CD4-positive, alpha-beta T cell treated with Interleukin-21 for 1 hour (primary cell): ENCODE data around the gene NTMT1.
A peak's percentile ranks its signal among the peaks of the same experiment; 100 is the strongest.
"Not testable (repeated sequence)": the region's sequence is repeated elsewhere in the genome, so short reads cannot be mapped to it uniquely, and the experiment has no call there.

Experiments
- DNase-seq: peaks from one replicate; pipeline ENCODE4 v3.0.0-alpha.2; 2020

NTMT1 gene

DNA sequence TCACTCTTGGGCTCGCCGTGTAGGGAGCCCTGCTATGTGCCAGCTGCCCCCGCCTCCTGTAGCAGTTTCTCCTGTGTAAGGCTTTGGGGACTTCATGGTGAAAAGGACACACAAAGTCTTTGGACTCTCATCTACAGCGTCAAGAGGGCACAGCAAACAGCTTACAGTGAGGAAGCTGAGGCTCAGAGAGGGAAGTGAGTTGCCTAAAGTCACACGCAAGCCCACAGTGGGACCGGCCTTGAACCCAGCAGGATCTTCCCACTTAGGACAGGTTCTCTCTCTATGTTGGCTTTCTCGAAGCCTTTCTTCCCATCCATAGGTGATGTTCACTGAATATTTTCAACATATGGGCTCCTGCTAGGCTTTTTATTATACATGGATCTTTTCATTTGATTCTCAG, 29.7 kb downstream of the NTMT1 start:
- DNase-seq: no peak

DNA sequence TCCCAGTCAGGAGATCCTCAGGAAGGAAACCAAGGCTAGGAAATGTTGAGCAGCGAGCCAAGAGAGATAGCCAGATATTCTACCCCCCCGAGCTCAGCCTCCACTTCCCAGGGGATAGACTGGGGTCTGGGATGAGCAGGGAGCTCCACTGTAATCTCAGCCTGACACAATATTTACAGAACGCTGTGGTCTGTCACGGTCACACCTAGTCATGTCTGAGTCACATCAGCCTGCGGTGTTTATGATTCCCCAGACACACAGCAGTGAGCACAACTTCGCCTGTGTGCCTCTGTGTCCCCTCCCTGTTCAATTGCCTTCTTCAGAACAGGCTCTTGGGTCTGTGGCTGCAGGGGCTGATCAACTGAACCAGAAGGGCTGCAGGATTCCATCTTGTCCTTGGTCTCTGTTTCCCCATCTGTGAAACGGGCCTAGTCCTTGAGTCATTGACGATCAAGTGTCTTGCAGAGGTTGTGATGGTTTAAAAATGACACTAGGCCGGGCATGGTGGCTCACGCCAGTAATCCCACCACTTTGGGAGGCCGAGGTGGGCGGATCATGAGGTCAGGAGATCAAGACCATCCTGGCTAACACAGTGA, 30.9 kb downstream of the NTMT1 start:
- DNase-seq: no peak

DNA sequence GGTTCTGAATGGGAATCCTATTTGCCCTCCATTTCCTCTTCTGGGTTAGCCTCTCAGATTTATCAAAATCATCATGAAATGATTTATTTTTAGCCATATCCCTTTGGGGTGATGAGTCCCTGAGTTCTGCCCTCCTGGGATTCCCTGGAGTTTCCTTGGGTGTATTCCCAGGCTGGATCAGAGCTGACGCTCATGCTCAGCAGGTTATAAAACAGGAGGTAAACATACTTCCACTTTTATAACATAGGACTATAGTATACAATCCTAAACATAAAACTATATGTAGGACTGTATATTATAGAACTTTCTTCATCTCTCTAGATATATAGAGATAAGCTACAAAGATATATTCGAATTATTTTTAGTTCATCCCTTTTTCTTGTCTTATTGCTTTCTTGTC, 35.1 kb downstream of the NTMT1 start:
- DNase-seq: no peak

DNA sequence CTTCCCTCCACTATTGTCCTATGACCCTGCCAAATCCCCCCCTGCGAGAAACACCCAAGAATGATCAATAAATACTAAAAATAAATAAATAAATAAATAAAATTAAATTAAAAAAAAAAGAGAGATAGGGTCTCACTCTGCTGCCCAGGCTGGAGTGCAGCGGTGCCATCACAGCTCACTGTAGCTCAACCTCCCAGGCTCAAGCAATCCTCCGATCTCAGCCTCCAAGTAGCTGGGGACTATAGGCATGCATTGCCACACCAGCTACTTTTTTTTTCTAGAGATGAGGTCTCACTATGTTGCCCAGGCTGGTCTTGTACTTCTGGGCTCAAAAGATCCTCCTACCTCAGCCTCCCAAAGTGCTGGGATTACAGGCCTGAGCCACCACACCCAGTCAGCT, 36.3 kb downstream of the NTMT1 start:
- not testable (repeated sequence) for DNase-seq

- no peak for DNase-seq
Measured at GRCh38 chr9:129664746-129665388, 38.9 kb downstream of the NTMT1 start.

- peak; percentile 15 for DNase-seq
Measured at GRCh38 chr9:129665389-129665775, 39.4 kb downstream of the NTMT1 start, which contains the start of gene PRRX2. Gene PRRX2, plus strand, starts transcription at chr9:129665647. Its CDS starts 221 bp downstream, at chr9:129665868.

DNA sequence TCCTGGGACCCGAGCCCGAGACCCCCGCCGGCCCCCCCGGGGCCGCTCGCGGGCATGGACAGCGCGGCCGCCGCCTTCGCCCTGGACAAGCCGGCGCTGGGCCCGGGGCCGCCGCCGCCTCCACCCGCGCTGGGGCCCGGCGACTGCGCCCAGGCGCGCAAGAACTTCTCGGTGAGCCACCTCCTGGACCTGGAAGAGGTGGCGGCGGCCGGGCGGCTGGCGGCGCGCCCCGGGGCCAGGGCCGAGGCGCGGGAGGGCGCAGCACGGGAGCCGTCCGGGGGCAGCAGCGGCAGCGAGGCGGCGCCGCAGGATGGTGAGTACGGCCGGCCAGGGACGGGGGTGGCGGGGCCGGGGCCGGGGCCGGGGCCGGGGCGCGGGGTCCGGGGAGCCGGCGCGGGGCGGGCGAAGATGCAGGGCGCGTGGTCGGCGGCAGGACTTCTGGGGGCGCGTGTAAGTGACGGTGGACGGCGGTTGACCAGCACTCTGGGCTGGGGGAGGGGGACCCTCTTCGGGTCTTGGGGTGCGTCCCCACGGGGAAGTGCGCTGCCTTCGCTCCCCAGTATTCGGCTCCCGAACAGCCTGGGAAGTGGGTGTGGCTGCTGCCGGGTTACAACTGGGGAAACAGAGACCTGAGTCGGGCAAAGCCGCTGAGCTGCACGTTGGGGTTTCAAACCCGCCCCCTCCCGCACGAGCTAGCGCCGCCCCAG, 40.0 kb downstream of the NTMT1 start:
- no peak for DNase-seq

- no peak for DNase-seq
Measured at GRCh38 chr9:129666575-129666974, 40.6 kb downstream of the NTMT1 start.

- no peak for DNase-seq
Measured at GRCh38 chr9:129667378-129667777, 41.4 kb downstream of the NTMT1 start.

GRCh38 chr9:129667850-129668249, 41.9 kb downstream of the NTMT1 start:
- no peak for DNase-seq

DNA sequence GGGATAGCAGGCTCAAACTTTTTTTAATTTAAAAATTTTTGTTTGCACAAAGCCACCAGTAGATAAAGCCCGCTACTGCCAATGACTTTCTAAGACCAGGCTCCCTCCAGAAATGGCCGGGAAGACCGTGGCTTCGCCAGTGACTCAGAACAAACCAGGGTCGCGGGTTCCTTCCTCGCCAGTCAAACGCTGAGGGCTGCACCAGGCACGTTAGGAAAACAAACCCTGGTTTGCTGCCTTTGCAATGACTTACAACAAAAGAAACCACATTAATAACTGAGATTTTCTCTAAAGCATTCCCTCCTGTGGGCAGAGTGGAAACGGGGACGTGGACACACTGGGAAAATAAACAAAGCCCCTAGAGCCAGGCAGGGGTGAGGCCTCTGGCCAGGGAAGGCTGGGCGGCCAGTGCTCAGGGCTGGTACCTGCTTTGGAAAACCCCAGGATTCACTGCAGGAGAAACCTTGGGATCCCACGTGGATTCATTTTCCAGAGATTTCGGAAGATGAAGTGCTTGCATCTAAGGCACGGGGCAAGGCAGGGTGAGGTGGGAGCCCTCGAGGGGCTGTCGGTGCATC, 43.3 kb downstream of the NTMT1 start:
- no peak for DNase-seq

DNA sequence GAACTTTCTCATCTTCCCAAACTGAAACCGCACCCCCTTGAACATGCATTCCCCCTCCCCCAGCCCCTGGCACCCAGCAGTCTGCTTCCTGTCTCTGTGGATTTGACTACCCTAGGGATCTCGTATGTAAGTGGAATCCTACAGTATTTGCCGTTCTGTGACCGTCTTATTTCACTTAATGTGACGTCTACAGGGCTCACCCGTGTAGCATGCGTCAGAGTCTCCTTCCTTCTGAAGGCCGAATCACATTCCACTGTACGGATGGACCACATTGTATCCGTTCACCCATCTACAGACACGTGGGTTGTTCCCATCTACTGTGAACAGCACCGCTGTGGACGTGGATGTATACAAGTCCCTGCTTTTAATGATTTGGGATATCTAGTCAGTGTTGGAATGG, 44.0 kb downstream of the NTMT1 start:
- no peak for DNase-seq

DNA sequence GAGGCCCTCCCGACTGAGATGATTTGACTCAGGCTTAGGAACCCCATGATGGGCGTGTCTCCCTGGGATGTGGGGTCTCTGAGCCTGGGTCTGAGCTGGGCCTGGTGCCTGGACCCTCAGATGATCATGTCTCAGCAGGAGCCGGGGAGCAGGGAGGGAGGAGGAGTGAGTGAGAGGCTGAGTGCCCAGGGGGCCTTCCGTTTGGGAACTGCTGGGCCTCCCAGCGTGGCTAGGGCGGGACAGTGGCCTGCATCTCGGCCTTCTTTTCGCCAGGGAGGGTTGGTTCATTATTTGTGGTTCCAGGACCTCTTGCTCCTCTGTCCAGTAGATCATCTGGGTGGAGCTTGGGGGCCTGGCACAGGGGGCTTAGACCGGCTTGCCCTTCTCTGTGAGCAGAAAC, 45.1 kb downstream of the NTMT1 start:
- DNase-seq: no peak

DNA sequence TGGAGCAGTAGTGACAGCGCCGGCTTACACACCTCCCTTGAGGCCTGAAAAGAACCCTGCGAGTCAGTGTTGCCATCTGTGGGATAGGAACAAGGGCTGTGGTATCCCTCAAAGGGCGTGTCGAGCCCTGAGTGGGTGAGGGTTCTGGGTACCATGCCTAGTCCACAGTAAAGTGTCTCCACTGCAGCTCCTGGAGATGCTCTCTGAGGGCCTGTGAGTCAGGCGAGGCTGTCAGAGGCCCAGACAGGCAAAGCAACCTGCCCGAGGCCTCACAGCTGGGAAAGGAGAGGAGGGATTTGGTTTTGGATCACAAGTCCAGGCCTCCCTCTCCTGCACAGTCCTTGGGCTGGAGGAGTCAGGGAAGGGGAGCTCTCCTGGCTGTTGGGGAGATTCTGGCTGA, 45.6 kb downstream of the NTMT1 start:
- no peak for DNase-seq

DNA sequence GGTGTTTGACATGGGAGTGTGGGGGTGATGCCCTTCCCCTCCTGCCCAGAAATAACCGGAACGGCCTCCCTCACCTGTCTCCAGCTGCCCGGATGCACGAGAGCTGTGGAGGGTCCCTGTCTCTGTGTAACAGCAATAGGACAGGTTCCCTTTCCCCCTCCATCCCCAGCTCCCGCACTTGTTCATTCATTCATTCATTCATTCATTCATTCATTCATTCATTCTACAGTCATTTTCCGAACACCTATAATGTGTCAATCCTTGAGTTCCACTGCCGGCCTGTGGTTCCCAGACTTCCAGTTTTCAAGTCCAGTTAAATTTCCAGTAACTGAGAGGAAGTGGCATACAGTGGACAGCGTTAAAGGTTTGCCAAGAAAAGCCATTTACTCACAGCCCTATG, 46.7 kb downstream of the NTMT1 start:
- DNase-seq: no peak

DNA sequence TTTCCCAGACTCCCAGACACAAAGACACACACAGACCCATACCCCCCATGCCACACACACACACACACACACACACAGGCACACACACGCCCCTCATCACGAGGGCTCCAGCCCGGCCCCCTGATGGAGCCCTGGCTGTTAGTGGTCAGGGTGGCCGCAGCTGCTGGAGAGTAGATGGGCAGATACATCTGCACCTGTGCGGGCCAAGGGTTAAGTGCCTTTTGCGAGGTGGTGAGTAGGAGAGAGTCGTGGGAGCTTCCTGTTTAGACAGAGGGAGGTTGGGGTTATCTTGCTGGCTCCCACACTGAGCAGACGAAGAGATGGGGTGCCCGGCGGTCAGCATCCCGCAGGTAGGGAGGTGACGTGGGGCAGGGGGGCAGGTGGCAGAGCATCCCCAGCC, 47.6 kb downstream of the NTMT1 start:
- DNase-seq: no peak

DNA sequence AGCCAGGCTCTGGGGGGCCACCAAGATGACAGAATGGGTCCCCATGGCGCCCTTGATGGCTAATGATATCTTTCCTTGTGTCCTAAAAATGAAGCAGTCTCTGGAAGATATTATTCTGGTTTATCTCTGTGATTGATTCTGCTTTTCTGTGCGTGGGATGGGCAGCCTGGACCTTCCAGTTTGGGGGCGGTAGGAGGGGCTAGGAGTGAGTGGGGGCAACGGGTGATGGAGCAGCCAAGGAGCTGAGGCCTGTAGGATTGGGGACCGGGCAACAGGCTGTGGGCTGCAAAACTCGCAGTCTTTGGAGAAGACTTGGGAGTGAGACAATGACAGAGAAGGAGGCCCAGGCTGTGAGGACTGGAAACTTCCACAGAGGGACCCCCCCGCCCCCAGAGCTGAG, 48.3 kb downstream of the NTMT1 start:
- DNase-seq: no peak

GRCh38 chr9:129675620-129676019, 49.7 kb downstream of the NTMT1 start:
- no peak for DNase-seq

GRCh38 chr9:129676287-129676686, 50.3 kb downstream of the NTMT1 start:
- DNase-seq: no peak

DNA sequence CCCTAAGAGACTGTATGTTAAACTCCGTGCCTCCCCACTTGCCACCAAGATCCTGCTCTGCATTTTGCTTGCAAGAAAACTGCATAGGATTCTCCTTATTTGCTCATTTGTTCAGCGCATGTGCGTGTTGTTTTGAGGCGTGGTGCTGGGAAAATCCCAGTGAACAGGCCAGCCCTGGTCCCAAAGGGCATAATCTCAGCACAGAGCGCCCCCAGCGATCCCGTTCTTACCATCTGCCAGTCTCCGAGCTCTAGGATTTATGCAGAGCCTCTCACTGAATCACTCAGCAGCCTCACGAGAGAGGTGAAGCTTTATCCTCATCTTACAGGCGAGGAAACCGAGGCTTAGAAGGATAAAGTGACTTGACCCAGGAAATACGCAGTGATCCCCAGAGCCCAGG, 51.0 kb downstream of the NTMT1 start:
- no peak for DNase-seq

DNA sequence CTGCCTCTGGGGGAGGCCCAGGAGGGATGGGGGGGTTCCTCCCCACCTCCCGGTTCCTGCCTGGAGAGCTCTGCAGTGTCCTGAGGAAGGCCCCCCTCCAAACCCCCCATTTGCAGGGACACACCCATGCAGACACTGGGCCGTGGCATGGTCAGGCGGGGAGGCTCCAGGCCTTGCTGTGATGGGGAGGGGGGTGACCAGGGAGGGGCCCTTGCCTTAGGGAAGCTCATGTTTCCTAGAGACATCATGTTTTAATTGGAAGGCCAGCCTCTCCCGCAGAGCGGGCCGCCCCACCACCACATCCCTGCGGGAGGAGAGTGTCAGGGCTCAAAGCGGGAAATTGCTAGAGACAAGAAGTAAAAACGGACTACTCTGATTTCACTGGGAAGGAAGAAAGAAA, 51.5 kb downstream of the NTMT1 start:
- no peak for DNase-seq

- DNase-seq: no peak
Measured at GRCh38 chr9:129678844-129679243, 52.9 kb downstream of the NTMT1 start.

DNA sequence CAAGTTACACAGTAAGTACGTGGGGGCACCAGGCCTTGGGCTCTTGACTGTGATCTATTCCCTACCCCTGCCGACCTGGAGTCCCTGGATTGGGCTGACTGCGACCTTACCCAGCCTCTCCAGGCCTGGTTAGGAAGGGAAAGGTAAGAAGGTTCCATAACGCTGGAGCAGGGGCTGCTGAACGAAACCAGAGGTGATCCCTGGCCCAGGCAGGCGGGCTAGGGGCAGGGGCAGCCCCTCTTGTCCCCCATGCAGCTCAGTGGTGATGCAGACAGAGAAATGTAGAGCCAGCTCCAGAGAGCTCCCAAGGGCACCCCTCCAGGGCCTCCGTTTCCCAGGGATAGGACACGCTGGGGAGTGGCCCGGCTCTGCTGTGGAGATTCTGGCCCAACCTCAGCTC, 53.6 kb downstream of the NTMT1 start:
- DNase-seq: no peak

DNA sequence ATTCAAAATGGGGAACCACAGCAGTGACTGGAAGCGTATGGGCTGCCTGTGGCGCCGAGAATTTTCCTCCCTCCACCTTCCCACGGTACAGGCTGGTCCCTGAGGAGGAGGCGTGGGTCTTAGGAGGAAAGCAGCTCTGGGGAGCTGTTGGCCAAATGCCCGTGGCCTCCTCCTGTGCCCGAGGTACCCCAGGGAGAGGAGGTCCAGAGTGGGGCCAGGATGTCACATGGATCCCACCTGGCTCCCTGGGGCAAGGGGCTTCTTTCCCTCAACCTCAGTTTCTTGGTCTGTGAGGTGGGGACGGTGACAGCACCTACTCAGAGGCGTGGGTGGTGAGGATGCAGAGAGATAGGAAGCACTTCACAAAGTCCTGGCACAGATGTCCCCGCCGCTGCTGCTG, 56.0 kb downstream of the NTMT1 start:
- no peak for DNase-seq
